ENCODE results near the gene KLRC2. TPM values are rescaled to one million over a fixed set of nuclear protein-coding genes. Genes with fewer than 3 reads are reported as not detected.
"Not testable (repeated sequence)": the region's sequence is repeated elsewhere in the genome, so short reads cannot be mapped to it uniquely, and the experiment has no call there.

KLRC2 gene
- total RNA-seq, 1 donor from 2014 or later, result not detected

DNA sequence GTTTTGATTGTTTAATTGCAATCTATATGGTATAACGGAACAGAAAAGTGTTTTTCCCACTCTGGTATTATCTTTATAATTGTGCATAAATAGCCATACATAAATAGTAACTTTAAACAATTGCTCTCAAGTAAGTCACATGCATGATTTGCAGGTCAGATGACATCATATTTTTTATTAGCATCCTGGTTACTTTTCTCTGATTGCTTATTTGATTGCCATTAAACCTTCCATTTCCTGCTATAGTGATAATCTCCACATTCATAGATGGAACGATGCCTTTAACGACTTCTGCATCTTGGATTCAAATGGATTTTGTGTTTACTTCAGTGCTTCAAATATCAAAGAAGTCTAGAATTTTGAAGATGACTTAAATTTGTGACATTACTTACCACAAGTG is 42.5 kb downstream of the KLRC2 start:
- no peaks in the 10 kb centered on the region for H3K4me1 ChIP-seq
- intact Hi-C loops (cut with DNase I), result no loop called here

DNA sequence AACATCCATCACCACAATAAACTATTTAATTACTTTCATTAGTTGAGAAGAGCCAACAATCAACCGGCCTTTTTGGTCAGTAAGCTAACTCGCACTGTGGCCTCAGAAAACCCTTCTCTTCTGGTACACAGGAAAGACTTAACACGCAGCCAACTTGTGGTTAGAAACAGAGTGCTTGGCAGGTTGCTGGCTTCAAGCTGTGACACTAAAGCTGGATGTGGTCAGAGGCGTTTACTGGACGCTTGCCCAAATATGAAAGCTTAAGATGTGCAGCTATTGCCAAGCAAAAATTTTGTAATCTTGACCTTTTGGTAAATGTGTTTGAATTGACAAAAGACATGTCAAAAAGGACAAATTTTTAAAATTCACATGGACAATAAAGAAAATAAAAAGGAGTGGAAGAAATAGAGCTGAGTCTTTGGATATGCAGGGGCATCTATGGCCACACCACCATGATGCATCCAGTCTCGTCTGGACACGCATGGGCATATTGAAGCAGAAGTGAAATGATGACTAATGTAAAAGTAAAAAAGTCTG is 43.3 kb downstream of the KLRC2 start:
- Histone ChIP-seq H3K4me1 (no peaks in the 10 kb centered on the region), H3K27ac (no peak overlapping the region), H3K9me3 (no peaks in the 10 kb centered on the region), H3K36me3 (no peaks in the 10 kb centered on the region), H3K27me3 (no peaks in the 10 kb centered on the region), H3K4me3 (no peak overlapping the region)
- DNase-seq (ENCODE audit: low spot score in 2 of 2), result peak; percentile 23 to 78
- intact Hi-C loops (cut with DNase I), result no loop called here
- TF ChIP-seq, protein P1, sequence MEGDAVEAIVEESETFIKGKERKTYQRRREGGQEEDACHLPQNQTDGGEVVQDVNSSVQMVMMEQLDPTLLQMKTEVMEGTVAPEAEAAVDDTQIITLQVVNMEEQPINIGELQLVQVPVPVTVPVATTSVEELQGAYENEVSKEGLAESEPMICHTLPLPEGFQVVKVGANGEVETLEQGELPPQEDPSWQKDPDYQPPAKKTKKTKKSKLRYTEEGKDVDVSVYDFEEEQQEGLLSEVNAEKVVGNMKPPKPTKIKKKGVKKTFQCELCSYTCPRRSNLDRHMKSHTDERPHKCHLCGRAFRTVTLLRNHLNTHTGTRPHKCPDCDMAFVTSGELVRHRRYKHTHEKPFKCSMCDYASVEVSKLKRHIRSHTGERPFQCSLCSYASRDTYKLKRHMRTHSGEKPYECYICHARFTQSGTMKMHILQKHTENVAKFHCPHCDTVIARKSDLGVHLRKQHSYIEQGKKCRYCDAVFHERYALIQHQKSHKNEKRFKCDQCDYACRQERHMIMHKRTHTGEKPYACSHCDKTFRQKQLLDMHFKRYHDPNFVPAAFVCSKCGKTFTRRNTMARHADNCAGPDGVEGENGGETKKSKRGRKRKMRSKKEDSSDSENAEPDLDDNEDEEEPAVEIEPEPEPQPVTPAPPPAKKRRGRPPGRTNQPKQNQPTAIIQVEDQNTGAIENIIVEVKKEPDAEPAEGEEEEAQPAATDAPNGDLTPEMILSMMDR (IDR thresholded peaks at IDR 0.05), result no peak

More for the DNA sequence above, 42.5 kb downstream of the KLRC2 start:
- no peak overlapping the region for H3K27ac ChIP-seq
- TF ChIP-seq, protein P1 (IDR thresholded peaks at IDR 0.05), result no peak
- H3K27me3 ChIP-seq, result no peaks in the 10 kb centered on the region
- no peak for DNase-seq (ENCODE audit: low spot score in 2 of 2)
- no peak overlapping the region for H3K4me3 ChIP-seq
- H3K36me3 ChIP-seq, result no peaks in the 10 kb centered on the region
- H3K9me3 ChIP-seq, result no peaks in the 10 kb centered on the region

DNA sequence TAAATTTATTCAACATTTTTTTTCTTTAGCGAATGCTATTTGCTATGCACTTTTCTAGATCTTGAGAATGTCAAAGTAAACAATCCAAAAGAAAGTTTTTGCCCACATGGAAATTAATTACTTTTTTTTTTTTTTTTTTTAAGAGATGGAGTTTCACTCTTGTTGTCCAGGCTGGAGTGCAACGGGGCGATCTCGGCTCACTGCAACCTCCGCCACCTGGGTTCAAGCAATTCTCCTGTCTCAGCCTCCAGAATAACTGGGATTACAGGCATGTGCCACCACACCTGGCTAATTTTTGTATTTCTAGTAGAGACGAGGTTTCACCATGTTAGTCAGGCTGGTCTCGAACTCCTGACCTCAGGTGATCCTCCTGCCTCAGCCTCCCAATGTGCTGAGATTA is 44.8 kb downstream of the KLRC2 start:
- H3K27ac ChIP-seq; intact Hi-C loops (cut with DNase I); H3K36me3 ChIP-seq; H3K4me3 ChIP-seq; H3K4me1 ChIP-seq; DNase-seq (ENCODE audit: low spot score in 2 of 2); H3K9me3 ChIP-seq; H3K27me3 ChIP-seq: not testable (repeated sequence)

GRCh38 chr12:10389904-10390303 is 45.9 kb downstream of the KLRC2 start, which contains the start of gene KLRK1:
KLRK1 (minus strand) TSS chr12:10390041; CDS start chr12:10388810, 1,231 bp downstream.
- H3K9me3 ChIP-seq, result no peaks in the 10 kb centered on the region
- H3K36me3 ChIP-seq, result no peaks in the 10 kb centered on the region
- intact Hi-C loops (cut with DNase I), result no loop called here
- no peaks in the 10 kb centered on the region for H3K4me1 ChIP-seq
- no peak within 1 kb of the TSS for H3K27ac ChIP-seq
- DNase-seq (ENCODE audit: low spot score in 2 of 2), result no peak
- no peaks in the 10 kb centered on the region for H3K27me3 ChIP-seq
- H3K4me3 ChIP-seq, result no peak within 1 kb of the TSS
- TF ChIP-seq, protein P1 (IDR thresholded peaks at IDR 0.05), result no peak

DNA sequence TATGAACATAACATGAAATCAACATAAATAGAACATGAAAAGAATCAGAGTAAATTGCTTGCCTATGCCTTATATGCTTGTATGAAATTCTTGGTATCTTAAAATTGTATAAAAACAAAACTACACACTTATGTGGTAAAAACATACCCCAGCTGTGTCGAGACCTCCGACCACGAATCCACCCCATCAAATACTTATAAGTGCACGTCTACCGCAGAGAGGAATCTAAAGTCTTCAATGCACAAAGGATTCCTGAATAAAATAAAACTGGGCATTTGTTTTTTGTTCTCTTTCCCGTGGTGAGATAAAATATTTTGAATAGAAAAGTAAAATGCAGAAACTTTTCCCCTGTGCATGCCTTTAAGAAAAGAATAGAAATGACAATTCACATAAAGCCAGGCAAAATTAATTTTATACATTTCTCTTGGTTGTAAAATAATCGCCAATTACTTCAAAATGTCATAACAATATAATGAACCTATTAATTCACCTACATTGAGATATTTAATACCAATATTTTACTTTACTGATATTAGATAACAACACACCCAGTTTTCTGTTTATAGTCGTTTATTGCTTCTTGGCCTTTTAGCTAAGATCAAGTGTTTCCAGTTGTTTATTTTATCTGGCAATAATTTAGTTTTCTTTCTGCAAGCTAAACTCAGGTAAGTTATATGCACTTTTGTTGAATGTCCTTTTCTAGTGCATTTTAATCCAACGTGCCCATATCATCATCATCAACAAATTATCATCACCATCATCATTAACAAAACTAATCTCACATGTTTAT is 47.0 kb downstream of the KLRC2 start:
- DNase-seq (ENCODE audit: low spot score in 2 of 2), result no peak
- peaks cover 0 to 4% of the 10 kb centered on the region in 2 donors for H3K9me3 ChIP-seq
- intact Hi-C loops (cut with DNase I), result no loop called here
- H3K4me3 ChIP-seq, result no peak overlapping the region
- H3K36me3 ChIP-seq, result no peaks in the 10 kb centered on the region
- no peaks in the 10 kb centered on the region for H3K27me3 ChIP-seq
- no peak overlapping the region for H3K27ac ChIP-seq
- H3K4me1 ChIP-seq, result no peaks in the 10 kb centered on the region
- TF ChIP-seq, protein P1 (IDR thresholded peaks at IDR 0.05), result no peak

DNA sequence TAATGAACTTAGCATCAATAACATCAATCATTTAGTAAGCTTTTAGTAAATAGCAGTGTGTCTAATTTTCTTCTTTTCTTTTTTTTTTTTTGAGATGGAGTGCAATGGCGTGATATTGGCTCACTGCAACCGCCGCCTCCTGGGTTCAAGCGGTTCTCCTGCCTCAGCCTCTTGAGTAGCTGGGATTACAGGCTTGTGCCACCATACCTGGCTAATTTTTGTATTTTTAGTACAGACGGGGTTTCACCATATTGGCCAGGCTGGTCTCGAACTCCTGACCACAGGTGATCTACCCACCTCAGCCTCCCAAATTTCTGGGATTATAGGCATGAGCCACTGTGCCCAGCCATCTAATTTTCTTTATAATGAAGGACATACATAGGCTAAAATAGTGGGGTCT is 48.3 kb downstream of the KLRC2 start:
- H3K27me3 ChIP-seq; H3K36me3 ChIP-seq; H3K27ac ChIP-seq; DNase-seq (ENCODE audit: low spot score in 2 of 2); intact Hi-C loops (cut with DNase I); H3K4me3 ChIP-seq; H3K9me3 ChIP-seq; H3K4me1 ChIP-seq: not testable (repeated sequence)
